GM18507 (cell line): ENCODE data around the gene UTP25.
"Not testable (repeated sequence)": the region's sequence is repeated elsewhere in the genome, so short reads cannot be mapped to it uniquely, and the experiment has no call there.

Experiments
- DNase-seq: peaks from one replicate; pipeline ENCODE4 v3.0.0; 2011; ENCODE audit warnings: low read depth; ENCODE audit not compliant: insufficient read length; ENCODE audit errors: extremely low spot score
- FAIRE-seq: peaks from 2 replicates; lab custom pipeline; 2011; peaks lifted over from hg19 to GRCh38; lab: Jason Lieb, UNC

Gene UTP25

DNA sequence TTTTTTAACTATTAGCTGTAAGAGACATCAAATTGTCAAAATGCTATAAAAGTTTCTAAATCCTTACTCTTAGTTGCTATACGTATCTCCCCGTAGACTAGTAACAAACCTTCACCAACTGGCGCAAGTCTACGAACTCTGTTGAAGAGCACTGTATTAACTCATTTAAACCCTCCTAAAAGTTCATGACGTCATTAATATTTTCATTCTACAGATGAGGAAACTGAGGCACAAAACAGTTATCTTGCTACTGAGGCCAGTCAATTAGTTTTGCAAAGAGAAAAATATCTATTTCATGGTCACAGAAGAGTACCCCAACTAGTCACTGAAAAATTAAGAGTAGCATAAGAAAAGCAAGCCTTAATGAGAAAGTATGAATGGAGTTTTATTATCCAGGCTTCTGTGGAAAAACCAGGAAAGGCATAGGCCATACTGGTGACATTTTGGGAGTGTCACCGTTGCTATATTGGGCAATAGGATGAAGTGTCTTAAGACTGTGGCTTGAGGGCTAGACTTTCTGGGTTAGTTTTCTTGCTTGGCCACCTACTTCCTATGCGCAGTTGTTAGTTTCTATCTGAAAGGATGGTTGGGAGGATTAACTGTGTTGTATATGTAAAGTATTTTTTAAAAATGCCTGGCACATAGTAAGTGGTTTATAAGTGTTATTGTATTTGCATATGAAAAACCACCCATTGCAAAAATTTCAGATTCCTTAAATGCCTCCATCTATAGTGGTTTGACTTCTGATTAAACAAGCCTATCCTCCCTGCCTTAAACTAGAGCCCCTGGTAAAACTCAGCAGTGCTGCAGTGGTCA lies 57.8 kb downstream of the UTP25 start:
- no peak for DNase-seq

DNA sequence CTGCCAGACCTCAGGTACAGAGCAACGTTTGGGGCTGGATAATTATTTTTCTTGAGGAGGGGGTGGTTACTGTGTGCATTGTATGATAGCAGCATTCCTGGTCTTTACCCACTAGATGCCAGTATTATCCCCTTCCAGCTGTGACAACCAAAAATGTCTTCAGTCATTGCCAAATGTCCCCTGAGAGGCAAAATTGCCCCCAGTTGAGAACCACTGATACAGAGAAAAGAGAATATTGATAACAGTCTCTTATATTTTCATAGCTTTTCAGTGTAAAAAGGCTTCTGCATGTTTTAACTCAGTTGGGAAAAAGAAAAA lies 58.4 kb downstream of the UTP25 start:
- no peak for FAIRE-seq
- no peak for DNase-seq

More for the DNA sequence above, 57.8 kb downstream of the UTP25 start:
- FAIRE-seq: no peak

DNA sequence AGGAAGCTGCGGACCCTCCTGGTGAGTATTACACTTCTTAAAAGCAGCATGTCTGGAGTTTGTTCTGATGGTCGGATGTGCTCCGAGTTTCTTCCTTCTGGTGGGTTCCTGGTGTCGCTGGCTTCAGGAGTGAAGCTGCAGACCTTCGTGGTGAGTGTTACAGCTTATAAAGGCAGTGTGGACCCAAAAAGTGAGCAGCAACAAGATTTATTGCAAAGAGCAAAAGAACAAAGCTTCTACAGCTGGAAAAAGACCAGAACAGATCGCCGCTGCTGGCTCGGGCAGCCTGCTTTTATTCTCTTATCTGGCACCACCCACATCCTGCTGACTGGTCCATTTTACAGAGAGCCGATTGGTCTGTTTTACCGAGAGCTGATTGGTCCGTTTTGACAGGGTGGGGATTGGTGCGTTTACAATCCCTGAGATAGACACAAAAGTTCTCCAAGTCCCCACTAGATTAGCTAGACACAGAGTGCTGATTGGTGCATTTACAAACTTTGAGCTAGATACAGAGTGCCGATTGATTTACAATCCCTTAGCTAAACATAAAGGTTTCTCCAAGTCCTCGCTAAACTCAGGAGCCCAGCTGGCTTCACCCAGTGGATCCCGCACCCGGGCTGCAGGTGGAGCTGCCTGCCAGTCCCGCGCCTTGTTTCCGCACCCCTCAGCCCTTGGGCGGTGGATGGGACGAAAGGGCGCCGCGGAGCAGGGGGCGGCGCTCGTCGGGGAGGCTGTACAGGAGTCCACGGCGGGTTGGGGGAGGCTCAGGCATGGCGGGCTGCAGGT lies 60.7 kb downstream of the UTP25 start:
- FAIRE-seq: not testable (repeated sequence)

DNA sequence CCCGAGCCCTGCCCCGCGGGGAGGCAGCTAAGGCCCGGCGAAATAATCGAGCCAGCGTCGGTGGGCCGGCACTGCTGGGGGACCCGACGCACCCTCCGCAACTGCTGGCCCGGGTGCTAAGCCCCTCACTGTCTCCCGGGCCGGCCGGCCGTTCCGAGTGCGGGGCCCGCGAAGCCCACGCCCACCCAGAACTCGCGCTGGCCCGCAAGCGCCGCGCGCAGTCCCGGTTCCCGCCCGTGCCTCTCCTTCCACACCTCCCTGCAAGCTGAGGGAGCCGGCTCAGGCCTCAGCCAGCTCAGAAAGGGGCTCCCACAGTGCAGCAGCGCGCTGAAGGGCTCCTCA lies 61.3 kb downstream of the UTP25 start:
- no peak for FAIRE-seq
- DNase-seq: no peak

More for the DNA sequence above, 60.7 kb downstream of the UTP25 start:
- DNase-seq: not testable (repeated sequence)

DNA sequence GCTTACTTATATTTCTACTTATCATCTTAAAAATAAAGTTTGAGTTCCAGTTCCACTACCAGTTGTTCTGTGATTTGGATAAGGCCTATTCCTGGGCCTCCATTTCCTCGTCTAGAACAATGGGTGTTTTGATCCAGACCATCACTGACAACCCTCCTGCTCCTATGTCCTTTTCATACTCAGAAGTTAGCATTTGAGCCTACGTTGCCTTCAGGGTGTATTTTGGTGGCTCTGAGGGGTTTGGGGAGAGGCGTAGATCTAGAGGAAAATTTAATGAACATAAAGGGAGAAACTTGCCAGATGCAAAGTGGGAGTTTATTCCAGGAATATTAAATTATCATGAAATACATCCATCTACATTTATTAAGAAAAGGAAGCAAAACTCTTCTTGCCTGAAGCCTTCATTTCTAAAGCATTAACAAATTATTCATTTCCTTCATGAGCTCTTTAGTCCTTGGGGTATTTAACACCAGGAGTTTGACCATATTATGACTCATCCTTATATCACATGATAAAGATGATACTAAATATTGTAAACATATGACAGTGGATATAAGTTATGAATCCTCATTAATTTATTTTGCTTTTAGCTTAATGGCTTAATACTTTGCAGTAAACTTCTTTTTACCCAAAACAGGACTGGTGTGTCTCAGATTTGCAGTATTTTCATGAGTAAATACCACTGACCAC lies 63.0 kb downstream of the UTP25 start:
- FAIRE-seq (no peak), DNase-seq (no peak)

DNA sequence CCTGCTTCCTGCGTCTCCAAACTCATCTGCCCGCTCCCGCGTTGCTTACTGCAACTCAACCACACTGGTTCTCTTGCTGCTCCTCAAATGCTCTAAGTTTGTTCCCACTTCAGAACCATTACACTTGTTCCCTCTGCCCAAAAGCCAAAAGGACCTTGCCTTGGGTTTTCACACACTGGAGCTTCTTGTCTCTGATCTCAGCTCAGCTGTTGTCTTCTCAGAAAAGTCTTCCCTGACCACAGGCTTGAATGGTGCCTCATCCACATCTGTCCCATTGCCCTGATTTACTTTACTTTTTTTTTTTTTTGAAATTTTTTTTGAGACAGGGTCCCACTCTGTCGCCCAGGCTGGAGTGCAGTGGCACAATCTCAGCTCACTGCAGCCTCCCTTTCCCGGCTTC lies 66.0 kb downstream of the UTP25 start:
- no peak for FAIRE-seq

DNA sequence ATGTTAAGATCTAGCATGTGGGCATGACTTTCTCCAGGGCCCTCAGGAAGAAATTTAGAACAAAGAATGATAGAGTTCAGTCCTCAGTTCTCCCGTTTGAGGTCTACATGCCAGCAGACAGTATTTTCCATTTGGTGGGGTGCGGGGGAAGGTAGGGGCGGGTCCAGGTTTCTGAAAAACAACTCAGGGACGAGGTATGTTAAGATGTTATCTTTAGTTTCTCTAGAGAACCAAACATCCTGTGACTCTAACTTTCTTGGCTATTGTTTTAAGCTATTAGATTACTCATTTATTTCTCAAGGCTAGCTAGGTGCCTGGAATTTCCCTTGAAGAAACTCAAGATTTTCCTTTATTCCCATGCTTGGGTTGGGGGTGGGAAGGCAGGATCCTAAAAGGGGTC lies 67.9 kb downstream of the UTP25 start:
- no peak for DNase-seq
- FAIRE-seq: no peak

More for the DNA sequence above, 66.0 kb downstream of the UTP25 start:
- DNase-seq: no peak

DNA sequence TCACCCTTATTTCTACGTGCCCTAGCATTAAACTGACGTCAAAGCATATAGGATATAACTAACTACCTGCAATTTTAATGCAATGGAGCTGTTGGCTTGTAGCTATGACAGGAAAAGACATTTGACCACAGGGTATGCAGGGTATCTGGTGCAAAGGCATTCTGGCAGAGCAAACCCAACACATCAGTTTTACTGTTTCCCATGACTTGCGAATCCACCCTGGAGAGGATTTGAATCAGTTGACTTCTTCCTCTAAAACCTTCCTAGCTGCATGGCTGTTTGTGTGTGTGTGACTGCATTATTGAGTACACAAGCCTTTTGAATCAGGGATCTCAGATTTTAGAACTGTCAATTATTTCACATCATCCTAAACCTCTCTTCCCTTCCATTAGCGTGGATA lies 68.6 kb downstream of the UTP25 start:
- no peak for DNase-seq
- no peak for FAIRE-seq

DNA sequence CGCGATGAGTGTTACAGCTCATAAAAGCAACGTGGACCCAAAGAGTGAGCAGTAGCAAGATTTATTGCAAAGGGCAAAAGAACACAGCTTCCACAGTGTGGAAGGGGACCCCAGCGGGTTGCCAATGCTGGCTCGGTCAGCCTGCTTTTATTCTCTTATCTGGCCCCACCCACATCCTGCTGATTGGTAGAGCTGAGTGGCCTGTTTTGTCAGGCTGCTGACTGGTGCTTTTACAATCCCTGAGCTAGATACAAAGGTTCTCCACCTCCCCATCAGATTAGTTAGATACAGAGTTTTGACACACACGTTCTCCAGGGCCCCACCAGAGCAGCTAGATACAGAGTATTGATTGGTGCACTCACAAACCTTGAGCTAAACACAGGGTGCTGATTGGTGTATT lies 70.5 kb downstream of the UTP25 start:
- not testable (repeated sequence) for FAIRE-seq, DNase-seq

DNA sequence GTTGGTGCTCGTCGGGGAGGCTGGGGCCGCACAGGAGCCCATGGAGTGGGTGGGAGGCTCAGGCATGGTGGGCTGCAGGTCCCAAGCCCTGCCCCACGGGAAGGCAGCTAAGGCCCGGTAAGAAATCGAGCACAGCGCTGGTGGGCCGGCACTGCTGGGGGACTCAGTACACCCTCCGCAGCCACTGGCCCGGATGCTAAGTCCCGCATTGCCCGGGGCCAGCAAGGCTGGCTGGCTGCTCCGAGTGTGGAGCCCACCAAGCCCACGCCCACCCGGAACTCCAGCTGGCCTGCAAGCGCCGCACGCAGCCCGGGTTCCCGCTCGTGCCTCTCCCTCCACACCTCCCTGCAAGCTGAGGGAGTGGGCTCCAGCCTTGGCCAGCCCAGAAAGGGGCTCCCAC lies 71.1 kb downstream of the UTP25 start:
- not testable (repeated sequence) for DNase-seq, FAIRE-seq

DNA sequence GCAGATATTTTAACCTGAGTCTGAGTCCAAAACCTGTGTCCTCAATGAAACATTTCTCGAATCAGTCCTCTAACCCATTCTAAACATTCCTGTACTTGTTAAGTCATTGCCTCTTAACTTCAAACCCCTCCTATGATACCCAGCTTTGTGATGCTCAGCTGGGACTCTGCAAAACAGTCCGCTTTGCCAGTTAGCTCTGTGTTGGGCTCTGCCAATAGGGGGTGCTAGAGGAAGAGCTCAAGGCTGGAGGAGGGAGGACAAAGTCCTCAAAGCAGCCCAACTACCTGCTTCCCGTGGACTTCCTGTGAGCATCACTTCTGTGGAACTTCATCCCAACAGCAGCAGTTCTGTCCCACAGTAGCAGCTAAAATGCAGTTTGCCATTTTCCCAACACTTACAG lies 72.2 kb downstream of the UTP25 start:
- FAIRE-seq (no peak), DNase-seq (no peak)

DNA sequence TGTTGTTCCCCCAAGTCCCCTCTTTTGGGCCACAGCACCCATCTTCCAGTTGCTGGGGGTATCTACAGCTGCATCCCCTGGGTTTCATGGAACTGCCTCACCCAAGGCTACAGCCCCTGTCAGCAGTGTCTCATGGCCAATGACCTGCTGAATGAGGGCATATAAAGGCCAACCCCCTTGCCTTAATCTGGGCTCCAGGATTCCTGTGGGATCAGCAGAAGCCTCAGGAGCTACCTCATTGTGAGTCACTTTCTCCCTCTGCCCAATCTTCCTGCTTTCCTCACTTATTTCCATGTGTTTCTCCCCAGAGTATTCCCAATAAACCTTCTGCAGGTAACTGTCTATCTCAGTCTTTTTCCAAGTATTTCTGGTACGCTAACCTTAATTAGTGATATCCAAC lies 73.0 kb downstream of the UTP25 start:
- no peak for DNase-seq
- FAIRE-seq: no peak

DNA sequence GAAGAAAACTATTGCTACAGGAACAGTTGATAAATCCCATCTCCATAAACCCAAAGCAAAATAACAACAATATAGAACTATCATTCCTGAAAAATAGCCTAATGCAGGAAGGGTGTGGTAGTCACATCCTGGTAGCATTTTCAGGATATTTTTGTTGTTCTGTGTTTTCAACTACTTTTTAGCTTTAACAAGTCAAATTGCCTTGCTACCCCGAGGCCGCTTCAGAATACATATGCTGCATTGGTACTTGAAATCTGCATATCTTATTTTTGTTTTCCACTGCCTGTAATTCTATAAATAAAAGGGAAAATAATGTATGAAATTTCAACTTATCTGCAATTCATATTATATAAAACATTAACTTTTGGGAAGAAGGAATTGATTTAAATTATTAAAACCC lies 73.4 kb downstream of the UTP25 start:
- no peak for DNase-seq
- FAIRE-seq: no peak

DNA sequence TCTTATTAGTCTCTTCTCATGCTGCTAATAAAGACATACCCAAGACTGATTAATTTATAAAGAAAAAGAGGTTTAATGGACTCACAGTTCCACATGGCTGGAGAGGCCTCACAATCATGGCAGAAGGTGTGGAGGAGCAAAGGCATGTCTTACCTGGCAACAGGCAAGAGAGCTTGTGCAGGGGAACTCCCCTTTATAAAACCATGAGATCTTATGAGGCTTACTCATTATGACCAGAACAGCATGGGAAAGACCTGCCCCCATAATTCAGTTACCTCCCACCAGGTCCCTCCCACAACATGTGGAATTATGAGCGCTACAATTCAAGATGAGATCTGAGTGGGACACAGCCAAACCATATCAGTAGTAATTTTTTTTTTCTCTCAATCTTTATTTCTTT lies 77.0 kb downstream of the UTP25 start:
- not testable (repeated sequence) for FAIRE-seq, DNase-seq
